GM06990 (cell line): ENCODE measurements around the gene CAB39.

ENCODE experiments used
- DNase-seq: peaks from one replicate; pipeline ENCODE4 v3.0.0-alpha.2; 2011; ENCODE audit not compliant: insufficient read length; ENCODE audit errors: extremely low read depth
- H3K27me3 ChIP-seq: replicated peaks from 2 replicates; pipeline ENCODE4 v1.6.0; 2011; ENCODE audit warnings: low read length; ENCODE audit not compliant: control insufficient read depth, insufficient read depth
- H3K36me3 ChIP-seq: 2 replicates; pipeline ENCODE4 v1.5.1; 2011; ENCODE audit warnings: low read length; ENCODE audit not compliant: control insufficient read depth, insufficient read depth
- H3K4me3 ChIP-seq: replicated peaks from 2 replicates; pipeline ENCODE4 v1.5.1; 2011; ENCODE audit warnings: low read depth, mild to moderate bottlenecking, control low read depth, low read length
- TF ChIP-seq, protein P1 (sequence below): IDR thresholded peaks from 2 replicates; pipeline ENCODE4 v1.5.1; 2011; ENCODE audit warnings: low read length, control low read depth, mild to moderate bottlenecking, inconsistent platforms; ENCODE audit not compliant: insufficient read depth, poor library complexity, severe bottlenecking

The CAB39 gene

DNA sequence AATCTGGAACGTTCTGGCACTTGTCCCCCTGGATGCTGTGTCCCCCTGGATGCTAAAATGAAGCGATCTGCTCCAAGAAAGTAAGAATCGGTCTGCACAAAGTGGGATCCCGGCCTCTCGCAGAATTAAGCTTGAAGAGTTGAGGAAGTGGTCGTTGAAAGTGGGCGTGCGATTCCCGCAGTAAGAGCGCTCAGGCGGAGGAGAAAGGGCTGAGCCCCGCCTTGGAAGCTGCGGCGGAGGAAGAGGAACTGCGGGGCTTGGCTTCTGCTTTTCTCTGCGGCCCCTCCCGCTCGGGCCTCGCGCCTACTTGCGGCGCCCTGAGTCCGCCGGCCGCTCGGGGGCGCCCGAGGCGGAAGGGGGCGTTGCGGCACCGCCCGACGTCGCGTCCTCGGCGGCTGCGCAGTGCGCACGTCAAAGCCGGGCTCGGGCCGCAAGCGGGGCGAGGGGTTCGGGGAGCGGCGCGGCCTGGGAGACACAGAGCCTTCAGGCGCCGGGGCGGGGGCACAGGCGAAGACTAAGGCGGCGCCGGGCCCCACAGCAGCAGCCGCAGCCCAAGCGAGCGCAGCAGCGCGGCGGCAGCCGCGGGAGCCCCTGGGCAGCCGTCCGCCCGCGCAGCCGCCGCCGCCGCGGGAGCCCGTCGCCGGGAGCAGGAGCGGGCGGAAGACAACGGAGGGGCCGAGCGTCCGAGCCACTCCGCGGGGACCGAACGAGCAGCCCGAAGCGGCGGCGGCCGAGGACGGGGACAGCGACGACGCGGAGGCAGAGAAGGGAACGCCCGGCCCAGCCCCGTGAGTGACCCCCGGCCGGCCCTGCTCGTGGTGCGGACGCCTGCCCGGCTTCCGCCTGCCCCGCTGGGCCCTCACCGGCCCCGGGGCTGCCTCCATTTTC is at the start of gene CAB39:
Gene CAB39 (plus strand): TSS at position 400 of the 888 bp plus-strand sequence. CDS start 47,160 bp downstream, outside the sequence.
- H3K4me3 ChIP-seq, result peak within 1 kb of the TSS; percentile 94
- TF ChIP-seq, protein P1, sequence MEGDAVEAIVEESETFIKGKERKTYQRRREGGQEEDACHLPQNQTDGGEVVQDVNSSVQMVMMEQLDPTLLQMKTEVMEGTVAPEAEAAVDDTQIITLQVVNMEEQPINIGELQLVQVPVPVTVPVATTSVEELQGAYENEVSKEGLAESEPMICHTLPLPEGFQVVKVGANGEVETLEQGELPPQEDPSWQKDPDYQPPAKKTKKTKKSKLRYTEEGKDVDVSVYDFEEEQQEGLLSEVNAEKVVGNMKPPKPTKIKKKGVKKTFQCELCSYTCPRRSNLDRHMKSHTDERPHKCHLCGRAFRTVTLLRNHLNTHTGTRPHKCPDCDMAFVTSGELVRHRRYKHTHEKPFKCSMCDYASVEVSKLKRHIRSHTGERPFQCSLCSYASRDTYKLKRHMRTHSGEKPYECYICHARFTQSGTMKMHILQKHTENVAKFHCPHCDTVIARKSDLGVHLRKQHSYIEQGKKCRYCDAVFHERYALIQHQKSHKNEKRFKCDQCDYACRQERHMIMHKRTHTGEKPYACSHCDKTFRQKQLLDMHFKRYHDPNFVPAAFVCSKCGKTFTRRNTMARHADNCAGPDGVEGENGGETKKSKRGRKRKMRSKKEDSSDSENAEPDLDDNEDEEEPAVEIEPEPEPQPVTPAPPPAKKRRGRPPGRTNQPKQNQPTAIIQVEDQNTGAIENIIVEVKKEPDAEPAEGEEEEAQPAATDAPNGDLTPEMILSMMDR, result peak; percentile 58
- peaks cover 3% of the 10 kb centered on the region for H3K36me3 ChIP-seq
- no peaks in the 10 kb centered on the region for H3K27me3 ChIP-seq
- DNase-seq, result peak; percentile 95

DNA sequence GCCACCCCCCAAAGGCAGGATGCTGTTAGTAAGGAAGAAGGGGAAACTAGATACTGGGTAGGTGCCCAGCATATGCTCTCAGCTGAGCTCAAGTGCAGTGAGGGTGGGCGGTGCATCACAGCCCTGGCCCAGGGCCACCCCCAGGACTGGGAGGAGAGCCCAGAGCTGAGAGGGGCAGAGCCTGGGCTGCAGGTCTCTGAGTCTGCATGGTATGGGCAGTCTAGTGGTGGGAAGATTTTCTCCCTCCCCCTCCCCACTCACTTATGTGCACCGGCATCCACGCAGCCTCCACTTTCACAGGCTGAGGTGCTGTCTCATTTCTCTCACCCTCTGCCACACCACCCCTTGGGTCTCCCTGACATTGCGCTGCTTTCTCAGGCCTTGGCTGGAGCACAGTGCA is 48.5 kb upstream of the CAB39 start:
- H3K4me3 ChIP-seq, result no peak overlapping the region
- no peaks in the 10 kb centered on the region for H3K36me3 ChIP-seq
- TF ChIP-seq, protein P1, result no peak
- H3K27me3 ChIP-seq, result no peaks in the 10 kb centered on the region
- DNase-seq, result peak; percentile 79

DNA sequence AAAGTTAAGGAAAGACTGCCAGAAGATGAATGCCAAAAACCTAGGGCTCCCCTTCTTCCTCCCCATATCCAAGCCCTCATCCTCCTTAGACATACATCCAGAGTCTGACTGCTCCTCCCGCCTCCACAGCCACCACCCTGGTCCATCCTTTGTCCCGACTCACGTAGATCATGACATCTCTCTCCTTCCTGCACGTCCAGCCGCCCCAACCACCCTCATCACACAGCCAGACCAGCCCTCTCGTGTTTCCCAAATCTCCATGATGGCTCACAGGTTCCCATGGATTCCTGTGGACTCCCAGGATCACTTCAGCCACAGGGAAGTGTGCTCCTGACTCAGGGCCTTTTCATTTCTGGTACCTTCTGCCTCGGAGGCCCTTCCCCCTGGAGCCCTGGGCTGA is 47.8 kb upstream of the CAB39 start:
- DNase-seq, result peak; percentile 45
- TF ChIP-seq, protein P1, result no peak
- no peak overlapping the region for H3K4me3 ChIP-seq
- H3K27me3 ChIP-seq, result no peaks in the 10 kb centered on the region
- no peaks in the 10 kb centered on the region for H3K36me3 ChIP-seq

DNA sequence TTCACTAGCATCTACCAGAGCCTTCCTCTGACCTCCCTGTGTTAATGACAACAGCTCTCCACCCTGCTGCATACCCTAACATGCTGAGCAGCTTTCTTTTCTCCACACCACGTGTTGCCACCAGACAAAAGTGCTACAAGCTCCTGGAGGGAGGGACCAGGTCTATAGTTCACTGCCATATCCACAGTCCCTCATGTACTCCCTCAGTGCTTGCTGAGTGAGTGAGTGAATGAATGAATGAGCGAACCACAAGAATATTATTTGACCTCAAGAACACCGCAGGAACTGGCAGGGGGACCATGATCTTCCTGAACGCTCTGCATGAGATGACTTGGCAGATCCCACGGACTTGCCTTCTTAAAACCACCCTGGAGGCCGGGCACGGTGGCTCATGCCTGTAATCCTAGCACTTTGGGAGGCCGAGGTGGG is 47.4 kb upstream of the CAB39 start:
- TF ChIP-seq, protein P1, result no peak
- DNase-seq, result peak; percentile 56
- Histone ChIP-seq H3K27me3 (no peaks in the 10 kb centered on the region), H3K36me3 (no peaks in the 10 kb centered on the region), H3K4me3 (no peak overlapping the region)

DNA sequence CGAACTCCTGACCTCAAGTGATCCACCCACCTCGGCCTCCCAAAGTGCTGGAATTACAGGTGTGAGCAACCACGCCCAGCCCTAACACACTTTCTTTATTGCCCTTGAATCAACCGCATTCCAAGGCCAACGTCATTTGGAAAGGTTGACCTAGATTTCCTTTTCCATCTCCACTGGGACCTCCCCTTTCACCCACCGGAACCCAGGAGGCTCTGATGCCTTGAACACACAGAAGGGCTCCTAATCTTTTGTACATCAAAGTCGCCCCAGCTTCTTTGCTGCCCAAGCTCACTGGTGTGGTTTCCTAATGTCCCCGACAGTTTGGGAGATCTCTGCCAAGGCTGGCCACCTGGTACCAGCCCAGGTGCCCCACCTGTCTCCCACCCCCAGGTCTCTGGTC is 46.2 kb upstream of the CAB39 start:
- Histone ChIP-seq H3K4me3 (no peak overlapping the region), H3K36me3 (no peaks in the 10 kb centered on the region), H3K27me3 (no peaks in the 10 kb centered on the region)
- TF ChIP-seq, protein P1, result no peak
- no peak for DNase-seq
